Esophagus (tissue), 2 donors: ENCODE measurements around the gene PNCK. TPM values are rescaled to one million over a fixed set of nuclear protein-coding genes. Genes with fewer than 3 reads are reported as not detected.

Experiments used
- H3K27ac ChIP-seq, 2 donors: one replicate each; pipeline ENCODE4 v1.5.1; 2013; ENCODE audit warnings: low read depth in 2 of 2, mild to moderate bottlenecking in 2 of 2, inconsistent platforms in 1 of 2, low read length in 1 of 2, moderate library complexity in 1 of 2
- H3K27me3 ChIP-seq, 2 donors: one replicate each; pipeline ENCODE4 v1.6.1; 2013; ENCODE audit warnings: low read length in 2 of 2, control low read depth in 1 of 2, mild to moderate bottlenecking in 1 of 2; ENCODE audit not compliant: insufficient read depth in 2 of 2, control insufficient read depth in 1 of 2
- H3K36me3 ChIP-seq, 2 donors: one replicate each; pipeline ENCODE4 v1.6.1; 2013; ENCODE audit warnings: low read length in 1 of 2; ENCODE audit not compliant: control insufficient read depth in 2 of 2, insufficient read depth in 2 of 2
- H3K4me1 ChIP-seq, 2 donors: one replicate each; pipeline ENCODE4 v1.6.1; 2013; ENCODE audit warnings: low read length in 1 of 2; ENCODE audit not compliant: control insufficient read depth in 2 of 2, insufficient read depth in 2 of 2
- H3K4me3 ChIP-seq, 2 donors: one replicate each; pipeline ENCODE4 v1.5.1; 2013; ENCODE audit warnings: low read length in 2 of 2, mild to moderate bottlenecking in 2 of 2, low read depth in 1 of 2, moderate library complexity in 1 of 2
- H3K9me3 ChIP-seq, 2 donors: one replicate each; pipeline ENCODE4 v1.6.1; 2013; ENCODE audit warnings: mild to moderate bottlenecking in 2 of 2, low read depth in 1 of 2, low read length in 1 of 2, moderate library complexity in 1 of 2; ENCODE audit not compliant: control insufficient read depth in 2 of 2, insufficient read depth in 1 of 2
- WGBS, 2 donors: extraction: QIAGEN DNeasy Blood & Tissue Kit; methylation state at CpG; one replicate each; pipeline ENCODE4 v1.1.7; 2013; 5-methylcytosine and 5-hydroxymethylcytosine counted together
- polyA plus RNA-seq, 2 donors: library from polyadenylated mRNA; stranded (reverse); fragments of 200-250 nt; gene quantifications; one replicate each; pipeline ENCODE4 v1.2.3, GENCODE V29; 2013
- donor health status: healthy with polysubstance abuse.
- donor health status: Bipolar disorder and iron deficiency.

PNCK gene
- polyA plus RNA-seq, 2 donors, result 5.0 to 6.4 TPM

DNA sequence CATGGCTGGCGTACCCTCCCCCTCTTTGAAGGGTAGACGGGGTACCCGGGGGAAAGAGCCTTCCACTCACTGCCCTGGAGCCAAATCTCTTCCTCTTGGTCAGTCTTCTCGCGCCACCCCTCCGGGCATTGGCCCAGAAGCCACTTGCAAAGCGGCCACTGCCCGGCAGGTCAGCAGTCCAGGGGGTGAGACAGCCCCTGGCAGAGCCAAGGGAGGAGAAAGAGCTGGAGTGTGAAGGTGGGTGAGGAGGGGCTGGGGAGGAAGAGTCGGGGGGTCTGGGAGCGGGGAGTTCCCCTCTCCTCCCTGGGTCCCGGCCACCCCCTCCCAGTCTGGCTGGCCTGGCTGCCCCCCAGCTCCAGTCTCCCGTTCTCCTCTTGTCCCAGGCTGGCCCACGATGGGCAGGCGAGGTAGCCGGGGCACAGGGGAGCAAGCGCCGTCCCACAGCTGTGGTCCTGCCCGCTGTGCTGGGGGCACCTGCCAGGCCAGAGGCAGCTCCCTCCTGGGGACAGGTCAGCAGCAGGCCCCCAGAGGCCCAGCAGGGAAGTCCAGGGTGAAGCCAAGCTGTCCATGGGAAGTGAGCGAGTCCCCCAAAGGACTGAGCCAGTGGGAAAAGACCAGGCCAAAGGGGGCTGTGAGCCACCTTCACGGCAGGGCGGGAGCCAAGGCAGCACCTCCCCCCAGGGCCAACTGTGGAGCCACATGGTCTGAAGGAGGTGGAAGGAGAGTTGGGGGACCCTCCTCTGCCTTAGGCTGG is 48.2 kb downstream of the PNCK start:
- Histone ChIP-seq H3K27me3 (no peaks in the 10 kb centered on the region), H3K36me3 (no peaks in the 10 kb centered on the region), H3K27ac (no peak overlapping the region), H3K4me3 (no peak overlapping the region), H3K9me3 (no peaks in the 10 kb centered on the region), H3K4me1 (no peaks in the 10 kb centered on the region)
- WGBS, 2 donors, result 85 to 88% methylated on average over 20 to 21 of the region's 21 CpGs

DNA sequence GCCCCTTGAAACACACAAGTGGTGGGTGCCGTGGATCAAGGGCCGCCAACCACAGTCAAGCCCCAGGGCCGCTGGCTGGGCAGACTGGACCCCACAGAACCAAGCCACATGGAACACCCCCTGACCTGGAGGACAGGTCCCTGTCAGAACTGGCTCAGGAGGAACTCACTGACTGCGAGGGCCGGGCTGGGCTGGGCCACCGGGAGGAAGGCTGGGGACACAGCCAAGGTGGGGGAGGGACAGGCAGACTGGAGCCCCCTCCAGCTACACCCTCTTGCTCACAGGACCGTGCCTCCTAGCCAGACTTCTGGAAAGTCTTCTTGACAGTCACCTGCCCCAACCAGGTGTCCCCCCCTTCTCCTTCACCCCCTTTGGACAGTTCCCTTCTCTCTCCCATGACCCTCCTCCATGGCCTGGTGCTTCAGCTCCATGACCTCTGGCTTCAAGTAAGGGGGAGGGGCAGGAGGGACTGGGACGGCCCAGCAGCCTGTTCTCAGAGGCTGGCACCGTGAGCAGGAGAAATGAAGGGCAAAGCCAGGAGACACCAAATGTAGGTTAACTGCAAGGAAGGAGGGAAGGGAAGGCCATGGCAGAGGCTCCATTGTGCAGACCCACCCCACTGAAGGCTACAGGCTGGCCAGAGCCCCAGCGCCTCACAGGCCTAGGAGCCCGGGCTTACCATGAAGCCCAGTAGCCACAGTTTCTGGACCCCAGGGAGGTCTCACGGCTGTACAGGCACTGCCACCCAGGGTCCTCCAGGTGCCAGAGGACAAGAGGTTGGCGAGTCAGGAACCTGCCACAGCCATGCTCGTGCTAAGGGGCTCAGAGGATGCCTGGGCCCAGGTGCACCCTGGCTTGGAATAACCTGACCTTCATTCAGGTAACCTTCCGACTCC is 49.2 kb downstream of the PNCK start:
- H3K27ac ChIP-seq, result no peak overlapping the region
- H3K36me3 ChIP-seq, result no peaks in the 10 kb centered on the region
- WGBS, 2 donors, result 78 to 85% methylated on average over 15 of the region's 15 CpGs
- no peaks in the 10 kb centered on the region for H3K4me1 ChIP-seq
- no peaks in the 10 kb centered on the region for H3K9me3 ChIP-seq
- H3K4me3 ChIP-seq, result no peak overlapping the region
- no peaks in the 10 kb centered on the region for H3K27me3 ChIP-seq

DNA sequence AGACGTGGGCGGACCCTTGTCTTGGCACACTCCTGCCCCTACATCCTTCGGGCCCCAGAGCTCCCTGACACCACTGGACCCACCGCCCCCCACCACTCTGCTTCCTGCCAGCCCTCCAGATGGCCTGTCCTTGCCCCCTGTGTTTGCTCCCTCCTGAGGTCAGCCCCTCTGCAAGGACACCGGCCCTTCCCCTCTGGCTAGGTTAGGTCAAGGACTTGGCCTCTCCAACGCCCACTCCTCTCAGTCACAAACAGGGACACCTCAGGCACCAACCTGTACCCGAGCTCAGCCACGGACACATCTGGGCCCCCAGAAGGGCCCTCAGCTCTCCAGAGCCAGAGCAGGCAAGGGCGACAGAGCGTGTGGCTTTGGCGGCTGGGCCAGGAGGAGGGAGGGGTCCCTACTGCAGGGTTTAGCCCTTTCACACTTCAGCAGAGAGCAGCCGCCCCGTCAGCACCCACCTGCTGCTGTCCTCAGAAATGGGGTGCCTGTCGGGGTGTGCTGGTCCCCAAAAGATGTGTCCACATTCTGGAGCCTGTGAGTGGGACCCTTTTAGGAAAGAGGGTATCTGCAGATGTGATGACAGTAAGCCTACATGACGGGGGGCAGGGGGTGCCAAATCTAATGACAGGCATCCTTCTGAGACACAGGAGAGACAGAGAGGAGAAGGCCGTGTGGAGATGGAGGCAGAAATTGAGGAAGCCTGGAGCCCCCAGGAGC is 50.1 kb downstream of the PNCK start:
- Histone ChIP-seq H3K27me3 (no peaks in the 10 kb centered on the region), H3K4me1 (no peaks in the 10 kb centered on the region), H3K4me3 (no peak overlapping the region), H3K27ac (no peak overlapping the region), H3K9me3 (no peaks in the 10 kb centered on the region), H3K36me3 (no peaks in the 10 kb centered on the region)
- WGBS, 2 donors, result 73 to 81% methylated on average over 16 of the region's 16 CpGs

DNA sequence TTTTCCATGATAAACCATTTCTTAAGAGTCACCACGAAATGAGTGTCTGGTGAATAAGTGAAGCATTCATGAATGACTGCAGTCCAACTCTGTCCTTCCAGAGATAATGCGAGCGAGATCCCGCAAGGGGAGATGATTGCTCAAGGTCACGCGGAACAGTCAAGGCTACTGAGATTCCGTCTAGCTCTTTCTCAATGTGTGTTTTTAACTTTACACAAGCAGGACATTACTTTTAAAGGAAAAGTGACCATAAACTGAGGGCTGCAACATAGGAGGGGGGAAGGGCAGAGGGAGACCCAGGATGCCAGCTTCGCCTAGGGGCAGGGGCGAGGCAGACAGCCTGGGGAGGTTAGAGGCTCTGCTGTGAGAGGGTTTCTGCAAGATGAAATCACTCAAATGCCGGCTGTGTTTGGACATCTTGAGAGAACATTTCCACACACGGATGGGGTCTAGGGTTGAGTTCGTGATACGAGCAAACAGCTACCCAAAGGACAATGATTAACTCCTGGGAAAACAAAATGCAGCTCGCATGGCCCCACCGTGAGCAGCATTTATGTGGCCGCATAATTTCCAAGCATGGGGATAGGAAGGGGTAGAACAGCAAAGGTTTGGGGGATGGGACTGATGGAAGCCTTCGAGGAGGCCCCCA is 50.8 kb downstream of the PNCK start:
- Histone ChIP-seq H3K4me3 (no peak overlapping the region), H3K27ac (no peak overlapping the region), H3K27me3 (peaks cover 0 to 4% of the 10 kb centered on the region in 2 donors), H3K9me3 (no peaks in the 10 kb centered on the region), H3K4me1 (no peaks in the 10 kb centered on the region), H3K36me3 (no peaks in the 10 kb centered on the region)
- WGBS, 2 donors, result 62 to 73% methylated on average over 17 of the region's 17 CpGs

DNA sequence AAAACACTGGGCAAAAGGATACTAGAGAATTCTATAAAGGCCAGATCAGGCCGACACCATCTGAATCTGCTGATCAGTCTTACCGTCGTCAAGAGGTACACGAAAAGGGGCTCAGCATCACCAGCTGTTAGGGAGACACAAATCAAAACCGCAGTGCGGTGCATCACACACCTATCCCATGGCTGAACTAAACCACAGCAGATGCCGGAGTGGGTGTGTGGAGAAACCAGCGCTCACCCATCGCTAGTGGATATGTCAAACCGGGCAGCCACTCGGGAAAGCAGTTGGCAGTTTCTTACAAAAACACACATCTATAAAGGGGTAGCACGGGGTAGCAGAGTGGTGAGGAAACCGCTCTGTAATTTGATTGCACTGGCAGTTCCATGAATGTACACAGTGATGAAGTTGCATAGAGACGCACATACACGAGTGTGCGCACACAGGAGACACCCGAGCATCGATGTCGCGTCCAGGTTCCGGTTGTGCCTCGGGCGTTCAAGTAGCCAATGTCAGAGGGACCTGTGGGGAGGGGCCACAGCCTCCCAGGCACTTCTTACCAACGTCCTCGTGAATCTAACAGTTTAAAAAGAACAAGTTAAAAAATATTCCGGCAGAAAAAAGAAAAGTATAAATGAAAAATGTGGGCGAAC is 51.5 kb downstream of the PNCK start:
- H3K27me3 ChIP-seq, result peaks cover 0 to 4% of the 10 kb centered on the region in 2 donors
- H3K4me1 ChIP-seq, result no peaks in the 10 kb centered on the region
- H3K27ac ChIP-seq, result no peak overlapping the region
- no peaks in the 10 kb centered on the region for H3K36me3 ChIP-seq
- H3K9me3 ChIP-seq, result no peaks in the 10 kb centered on the region
- WGBS, 2 donors, result 89% methylated on average over 27 of the region's 27 CpGs
- H3K4me3 ChIP-seq, result no peak overlapping the region

DNA sequence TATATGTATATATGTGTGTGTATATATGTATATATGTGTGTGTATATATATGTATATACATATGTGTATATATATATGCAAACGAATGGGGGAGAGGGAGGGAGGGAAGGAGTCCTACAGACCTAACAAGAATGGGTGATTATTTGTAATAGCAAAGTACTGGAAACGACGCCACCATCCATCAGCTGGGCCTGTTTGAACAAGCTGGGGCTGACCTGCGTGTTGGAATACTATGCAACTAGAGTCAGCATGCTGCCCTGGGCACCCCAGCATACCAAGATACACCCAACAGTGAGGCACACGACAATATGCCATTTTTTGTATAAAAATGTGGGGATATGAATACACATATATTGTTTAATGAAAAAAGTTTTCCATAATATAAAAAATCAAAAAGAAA is 53.0 kb downstream of the PNCK start:
- H3K27ac ChIP-seq, result no peak overlapping the region
- no peaks in the 10 kb centered on the region for H3K36me3 ChIP-seq
- H3K4me1 ChIP-seq, result no peaks in the 10 kb centered on the region
- WGBS, 2 donors, result 54 to 59% methylated on average over 5 of the region's 5 CpGs
- H3K4me3 ChIP-seq, result no peak overlapping the region
- no peaks in the 10 kb centered on the region for H3K9me3 ChIP-seq
- H3K27me3 ChIP-seq, result peaks cover 0 to 4% of the 10 kb centered on the region in 2 donors

Other genes with a start within 250 kb of the PNCK start
- 1 to 10 TPM; 1.9 to 2.8 TPM for gene TREX2, start 227.8 kb downstream of the PNCK start, polyA plus RNA-seq
- 10 to 100 TPM; 14.7 to 27.1 TPM for gene HAUS7, start 203.2 kb downstream of the PNCK start, polyA plus RNA-seq
- gene BGN, start 178.8 kb downstream of the PNCK start, polyA plus RNA-seq, result 10 to 100 TPM; 11.6 to 13.4 TPM
- not detected for gene ATP2B3, start 156.2 kb downstream of the PNCK start, polyA plus RNA-seq
- gene CCNQ, start 74.7 kb downstream of the PNCK start, polyA plus RNA-seq, result 10 to 100 TPM; 20.1 to 24.7 TPM
- under 1 TPM; 0.18 to 0.46 TPM for gene DUSP9, start 26.6 kb downstream of the PNCK start, polyA plus RNA-seq
- 10 to 100 TPM; 33.0 to 41.4 TPM for gene SLC6A8, start 14.1 kb upstream of the PNCK start, polyA plus RNA-seq
- gene BCAP31, start 50.6 kb upstream of the PNCK start, polyA plus RNA-seq, result 100 to 1,000 TPM in 1 of 2 donors, 10 to 100 TPM in 1; 98.8 to 185 TPM
- 1 to 10 TPM; 1.8 to 2.9 TPM for gene ABCD1, start 51.0 kb upstream of the PNCK start, polyA plus RNA-seq
- gene PLXNB3, start 90.4 kb upstream of the PNCK start, polyA plus RNA-seq, result 10 to 100 TPM in 1 of 2 donors, 1 to 10 TPM in 1; 5.1 to 12.4 TPM
- gene SRPK3, start 107.2 kb upstream of the PNCK start, polyA plus RNA-seq, result under 1 TPM; 0.15 to 0.35 TPM
- gene IDH3G, start 120.6 kb upstream of the PNCK start, polyA plus RNA-seq, result 10 to 100 TPM; 39.3 to 51.9 TPM
- 100 to 1,000 TPM; 308 to 359 TPM for gene SSR4, start 120.9 kb upstream of the PNCK start, polyA plus RNA-seq
- gene PDZD4, start 156.7 kb upstream of the PNCK start, polyA plus RNA-seq, result 1 to 10 TPM; 2.3 to 4.0 TPM
- 1 to 10 TPM in 1 of 2 donors, under 1 TPM in 1; 0.88 to 1.4 TPM for gene L1CAM, start 212.4 kb upstream of the PNCK start, polyA plus RNA-seq
- under 1 TPM; 0.45 to 0.68 TPM for gene AVPR2, start 230.9 kb upstream of the PNCK start, polyA plus RNA-seq